Measurements from ENCODE around the gene CSPG4. TPM values are rescaled to one million over a fixed set of nuclear protein-coding genes. Genes with fewer than 3 reads are reported as not detected.

CSPG4 gene
- total and polyA plus RNA-seq, 2 donors (not counting 1 experiment from before 2014, with no cell fraction given), result 0.03 to 0.15 TPM

- peaks cover 6 to 17% of the 10 kb centered on the region in 2 donors for H3K4me1 ChIP-seq (ENCODE audit: control insufficient read depth in 2 of 2, insufficient read depth in 2 of 2, low read length in 2 of 2)
- DNase-seq, result peak; percentile 33
- TF ChIP-seq EZH2 (IDR thresholded peaks at IDR 0.05; ENCODE audit: borderline replicate concordance, insufficient read depth, low read depth, low read length, poor library complexity, severe bottlenecking) (no peak), CTCF (IDR thresholded peaks at IDR 0.05) (no peak)
- intact Hi-C loops (cut with micrococcal nuclease), result loop anchor here (2.0 to 10.0 kb wide), 3 partner anchors 165 to 1365 kb away; partner anchors contain the start of genes FBXO22 and SIN3A
- no peaks in the 10 kb centered on the region for H3K79me2 ChIP-seq (ENCODE audit: control insufficient read depth, insufficient read depth, low read length)
- H3K9me3 Mint-ChIP-seq (ENCODE audit: insufficient read depth), result no peaks in the 10 kb centered on the region
- H3K27me3 ChIP-seq (replicated peaks in 1 of 4; ENCODE audit: control extremely low read depth in 1 of 4, control insufficient read depth in 3 of 4, insufficient read depth in 4 of 4, low read length in 3 of 4), result peaks cover 0 to 7% (median 0%) of the 10 kb centered on the region in 4 experiments
- H3K9ac ChIP-seq (ENCODE audit: low read length), result no peak overlapping the region
- H3K4me3 ChIP-seq (ENCODE audit: control extremely low read depth in 1 of 5, extremely low read depth in 1 of 5, insufficient read depth in 1 of 5, low read depth in 2 of 5, low read length in 4 of 5), result no peak overlapping the region
- H4K20me1 ChIP-seq (ENCODE audit: control insufficient read depth, insufficient read depth, low read length, poor library complexity, severe bottlenecking), result no peaks in the 10 kb centered on the region
- no peaks in the 10 kb centered on the region for H3K9me3 ChIP-seq (ENCODE audit: control extremely low read depth in 1 of 3, control insufficient read depth in 2 of 3, insufficient read depth in 1 of 3, low read length in 2 of 3)
- no peak for ATAC-seq (ENCODE audit: low read depth)
- H3K4me3 Mint-ChIP-seq, result peak overlapping the region; percentile 90
- no peak overlapping the region for H3K27ac ChIP-seq (ENCODE audit: low read length in 2 of 2)
- ChIA-PET CTCF (interaction anchor here (2.5 kb wide), 1 partner anchor 62 kb away, joined by 7 read pairs; no protein-coding TSS in a partner anchor), POLR2A (no interaction called here)
- H3K27ac Mint-ChIP-seq, result peak overlapping the region; percentile 61
- H3K36me3 ChIP-seq (replicated peaks in 1 of 2; ENCODE audit: control extremely low read depth in 1 of 2, control insufficient read depth in 1 of 2, extremely low read depth in 1 of 2, insufficient read depth in 2 of 2, low read length in 1 of 2), result no peaks in the 10 kb centered on the region
- no peak overlapping the region for H3K4me2 ChIP-seq (replicated peaks; ENCODE audit: low read depth, low read length, poor library complexity, severe bottlenecking)
- peaks cover 14% of the 10 kb centered on the region for H3K4me1 Mint-ChIP-seq
- no peak overlapping the region for H2AFZ ChIP-seq (ENCODE audit: insufficient read depth, low read depth, low read length, poor library complexity, severe bottlenecking)
- peaks cover 11% of the 10 kb centered on the region for H3K27me3 Mint-ChIP-seq
- 97% methylated on average over 5 of the region's 5 CpGs for WGBS (ENCODE audit: insufficient coverage)
Measured at GRCh38 chr15:75739791-75740190, 27.1 kb upstream of the CSPG4 start.

GRCh38 chr15:75738647-75739325, 26.1 kb upstream of the CSPG4 start:
- Histone ChIP-seq H3K27ac (ENCODE audit: low read length in 2 of 2) (peak overlapping the region; percentile 54 to 72), H4K20me1 (ENCODE audit: control insufficient read depth, insufficient read depth, low read length, poor library complexity, severe bottlenecking) (no peaks in the 10 kb centered on the region), H2AFZ (ENCODE audit: insufficient read depth, low read depth, low read length, poor library complexity, severe bottlenecking) (peak overlapping the region; percentile 89), H3K4me3 (ENCODE audit: control extremely low read depth in 1 of 5, extremely low read depth in 1 of 5, insufficient read depth in 1 of 5, low read depth in 2 of 5, low read length in 4 of 5) (peak overlapping the region in 4 of 5 experiments; percentile 77 to 86 (median 82)), H3K4me2 (replicated peaks; ENCODE audit: low read depth, low read length, poor library complexity, severe bottlenecking) (peak overlapping the region; percentile 100), H3K4me1 (ENCODE audit: control insufficient read depth in 2 of 2, insufficient read depth in 2 of 2, low read length in 2 of 2) (peaks cover 6 to 17% of the 10 kb centered on the region in 2 donors), H3K9me3 (ENCODE audit: control extremely low read depth in 1 of 3, control insufficient read depth in 2 of 3, insufficient read depth in 1 of 3, low read length in 2 of 3) (no peaks in the 10 kb centered on the region), H3K9ac (ENCODE audit: low read length) (peak overlapping the region; percentile 91), H3K36me3 (replicated peaks in 1 of 2; ENCODE audit: control extremely low read depth in 1 of 2, control insufficient read depth in 1 of 2, extremely low read depth in 1 of 2, insufficient read depth in 2 of 2, low read length in 1 of 2) (no peaks in the 10 kb centered on the region), H3K27me3 (replicated peaks in 1 of 4; ENCODE audit: control extremely low read depth in 1 of 4, control insufficient read depth in 3 of 4, insufficient read depth in 4 of 4, low read length in 3 of 4) (peaks cover 0 to 7% (median 0%) of the 10 kb centered on the region in 4 experiments), H3K79me2 (ENCODE audit: control insufficient read depth, insufficient read depth, low read length) (no peaks in the 10 kb centered on the region)
- ChIA-PET CTCF (interaction anchor here (0.7 to 2.5 kb wide), 4 partner anchors 9 to 401 kb away, joined by 3 to 7 read pairs (median 3); no protein-coding TSS in a partner anchor), POLR2A (interaction anchor here (0.7 to 1.1 kb wide), 9 partner anchors 15 to 1333 kb away, joined by 3 to 6 read pairs (median 3); partner anchors contain the start of genes IMP3 and MAN2C1)
- peak; percentile 95 for DNase-seq
- WGBS (ENCODE audit: insufficient coverage), result 1% methylated on average over 48 of the region's 54 CpGs
- intact Hi-C loops (cut with micrococcal nuclease), result loop anchor here (1.0 to 10.0 kb wide), 4 partner anchors 20 to 1364 kb away; partner anchors contain the start of genes FBXO22 and SIN3A
- peak overlapping the region; percentile 67 for H3K27ac Mint-ChIP-seq
- TF ChIP-seq EZH2 (IDR thresholded peaks at IDR 0.05; ENCODE audit: borderline replicate concordance, insufficient read depth, low read depth, low read length, poor library complexity, severe bottlenecking) (no peak), CTCF (IDR thresholded peaks at IDR 0.05) (no peak)
- H3K4me1 Mint-ChIP-seq, result peaks cover 14% of the 10 kb centered on the region
- peaks cover 11% of the 10 kb centered on the region for H3K27me3 Mint-ChIP-seq
- no peaks in the 10 kb centered on the region for H3K9me3 Mint-ChIP-seq (ENCODE audit: insufficient read depth)
- H3K4me3 Mint-ChIP-seq, result peak overlapping the region; percentile 90
- ATAC-seq (ENCODE audit: low read depth), result peak; percentile 98
